ENCODE measurements around the gene PISD.

PISD gene

GRCh38 chr22:31662668-31663037, 638 bp upstream of the PISD start:
- no peak overlapping the region; the same call in 1 of the 2 replicates for H3K4me3 ChIP-seq (ENCODE audit: low read depth, low read length)
- no peak for TF ChIP-seq CTCF (IDR thresholded peaks at IDR 0.05; ENCODE audit: low read depth, low read length)

GRCh38 chr22:31660860-31661341, 1.1 kb downstream of the PISD start:
- peak overlapping the region; percentile 85 for H3K4me3 ChIP-seq (ENCODE audit: low read depth, low read length)

GRCh38 chr22:31659246-31659645, 2.8 kb downstream of the PISD start:
- TF ChIP-seq CTCF (IDR thresholded peaks at IDR 0.05; ENCODE audit: low read depth, low read length), result no peak
- no peak overlapping the region for H3K4me3 ChIP-seq (ENCODE audit: low read depth, low read length)

GRCh38 chr22:31654408-31654807, 7.6 kb downstream of the PISD start:
- H3K4me3 ChIP-seq (ENCODE audit: low read depth, low read length), result no peak overlapping the region
- TF ChIP-seq CTCF (IDR thresholded peaks at IDR 0.05; ENCODE audit: low read depth, low read length), result no peak

- no peak overlapping the region for H3K4me3 ChIP-seq (ENCODE audit: low read depth, low read length)
- TF ChIP-seq CTCF (IDR thresholded peaks at IDR 0.05; ENCODE audit: low read depth, low read length), result no peak
Measured at GRCh38 chr22:31653944-31654343, 8.1 kb downstream of the PISD start.

- H3K4me3 ChIP-seq (ENCODE audit: low read depth, low read length), result no peak overlapping the region
- no peak for TF ChIP-seq CTCF (IDR thresholded peaks at IDR 0.05; ENCODE audit: low read depth, low read length)
Measured at GRCh38 chr22:31652911-31653684, 8.9 kb downstream of the PISD start.

GRCh38 chr22:31652088-31652487, 9.9 kb downstream of the PISD start:
- H3K4me3 ChIP-seq (ENCODE audit: low read depth, low read length), result no peak overlapping the region
- TF ChIP-seq CTCF (IDR thresholded peaks at IDR 0.05; ENCODE audit: low read depth, low read length), result no peak

- TF ChIP-seq CTCF (IDR thresholded peaks at IDR 0.05; ENCODE audit: low read depth, low read length), result no peak
- no peak overlapping the region for H3K4me3 ChIP-seq (ENCODE audit: low read depth, low read length)
Measured at GRCh38 chr22:31651664-31652063, 10.4 kb downstream of the PISD start.
